Activated CD4-positive, alpha-beta T cell treated with anti-CD3 and anti-CD28 coated beads for 1 hour (primary cell): ENCODE data around the gene PAX6.

Experiments used
- DNase-seq: peaks from one replicate; pipeline ENCODE4 v3.0.0-alpha.2; 2020

Gene PAX6

DNA sequence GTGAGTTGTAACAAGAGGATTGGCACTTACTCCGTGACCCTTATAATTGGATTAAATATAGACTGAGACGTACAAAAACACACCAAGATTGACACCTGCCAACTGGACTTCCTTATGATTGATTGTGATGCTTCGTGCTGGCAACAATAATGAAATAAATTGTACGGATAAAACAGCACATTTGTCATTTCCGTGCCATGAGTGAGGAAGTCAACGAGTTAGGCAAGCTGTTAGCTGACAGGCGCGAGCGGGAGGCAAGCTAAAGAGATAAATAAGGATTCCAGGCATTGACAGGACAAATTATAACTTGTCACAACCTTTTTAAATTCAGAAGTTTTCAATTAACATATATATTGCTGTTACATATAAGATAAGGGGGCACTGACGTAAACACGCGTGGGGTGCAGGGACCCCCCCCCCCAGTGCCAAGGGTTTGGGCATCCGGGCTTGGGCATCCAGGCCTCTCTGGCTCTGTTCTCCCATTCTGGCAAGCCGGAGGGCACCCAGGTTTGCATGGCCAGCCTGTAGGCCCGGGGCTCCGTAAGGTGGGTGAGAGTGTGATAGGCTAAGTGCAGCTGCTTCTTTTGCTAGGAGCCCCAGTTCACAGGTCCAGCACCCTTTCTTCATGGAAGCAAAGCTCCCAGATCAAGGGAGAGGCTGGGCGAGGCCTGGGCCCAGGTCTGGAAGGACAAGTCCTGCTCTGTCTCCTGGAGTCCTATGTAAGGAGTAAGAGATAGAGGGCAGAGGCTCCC, 11.2 kb upstream of the PAX6 start:
- no peak for DNase-seq

- no peak for DNase-seq
Observed at GRCh38 chr11:31821766-31822165, 10.6 kb upstream of the PAX6 start.

GRCh38 chr11:31821235-31821764, 10.2 kb upstream of the PAX6 start:
- DNase-seq, result no peak

DNA sequence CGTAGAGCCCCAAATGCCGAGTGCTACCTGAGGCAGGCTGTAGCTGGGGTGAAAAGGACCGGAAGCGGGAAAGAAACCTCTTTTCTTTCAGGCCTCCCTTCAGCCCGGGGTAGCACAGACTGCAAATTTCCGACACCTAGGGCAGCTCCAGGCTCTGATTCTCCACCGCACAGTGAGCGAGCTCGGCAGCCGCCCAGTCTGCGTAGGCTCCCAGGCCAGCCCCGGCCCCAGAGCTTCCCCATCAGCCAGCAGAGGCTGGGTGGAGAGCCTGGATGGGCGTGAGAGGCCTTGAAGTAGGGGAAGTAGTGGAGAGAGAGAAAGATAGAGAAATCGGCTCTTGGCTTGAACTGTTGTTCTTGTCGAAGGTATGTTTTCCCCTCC, 9.3 kb upstream of the PAX6 start:
- DNase-seq, result no peak

DNA sequence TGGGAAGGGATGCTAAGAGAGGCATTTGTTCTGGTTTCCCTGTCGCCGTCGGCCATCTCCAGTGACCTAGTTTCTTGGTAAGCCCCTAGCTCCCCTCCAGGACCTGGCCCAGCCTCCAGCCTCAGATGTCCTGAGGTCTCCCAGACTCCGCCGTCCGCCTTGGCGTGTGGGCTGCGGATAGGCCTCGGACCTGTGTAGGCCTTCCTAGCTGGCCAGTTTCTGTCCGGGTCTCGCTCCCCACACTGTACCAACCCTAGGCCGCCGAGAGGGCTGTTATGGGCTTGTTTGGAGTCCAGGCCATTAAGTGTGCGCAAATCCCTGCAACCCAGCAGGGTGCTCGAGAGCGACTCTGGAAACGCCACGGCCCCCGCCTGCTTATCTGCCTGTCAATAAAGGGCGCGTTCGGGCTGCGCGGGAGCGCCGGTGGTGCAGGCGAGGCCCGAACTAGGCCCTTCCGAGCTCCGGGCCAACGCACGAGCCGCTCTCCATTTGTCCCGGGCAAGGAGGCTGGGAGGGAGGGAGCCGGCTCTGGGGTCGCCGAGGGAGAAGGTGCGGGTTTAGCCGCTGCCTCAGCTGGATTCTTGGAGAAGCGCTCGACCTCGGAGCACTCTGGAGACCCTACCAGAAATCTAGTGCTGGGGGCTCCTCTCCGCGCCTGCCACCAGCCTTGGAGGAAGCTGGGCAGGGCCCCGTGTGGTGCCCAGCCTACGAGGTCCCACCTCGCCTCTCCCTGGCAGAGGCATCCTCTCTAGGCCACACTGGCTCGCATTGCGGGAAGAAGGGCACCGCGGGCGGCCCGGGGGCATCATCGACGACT, 8.7 kb upstream of the PAX6 start:
- no peak for DNase-seq

- no peak for DNase-seq
Observed at GRCh38 chr11:31818874-31819331, 7.8 kb upstream of the PAX6 start.

DNA sequence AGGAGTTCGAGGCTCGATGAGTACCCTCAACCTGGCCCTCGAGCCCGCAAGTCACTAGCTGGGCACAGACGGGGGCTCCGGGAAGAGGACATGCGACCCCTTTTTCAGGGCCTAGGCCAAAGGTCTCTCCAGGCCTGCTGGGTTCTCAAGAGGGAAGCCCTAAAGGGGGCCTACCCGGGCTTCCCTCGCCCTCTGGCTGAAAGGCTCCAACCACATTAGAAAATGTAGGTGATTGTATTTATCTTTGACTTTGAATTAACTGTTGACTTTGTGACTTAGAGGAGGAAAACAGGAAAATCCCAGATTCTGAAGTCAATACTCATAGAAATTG, 7.3 kb upstream of the PAX6 start:
- DNase-seq, result no peak

- DNase-seq, result no peak
Observed at GRCh38 chr11:31817621-31818424, 6.7 kb upstream of the PAX6 start.

GRCh38 chr11:31817054-31817620, 6.0 kb upstream of the PAX6 start:
- no peak for DNase-seq

GRCh38 chr11:31816468-31817053, 5.4 kb upstream of the PAX6 start:
- no peak for DNase-seq

DNA sequence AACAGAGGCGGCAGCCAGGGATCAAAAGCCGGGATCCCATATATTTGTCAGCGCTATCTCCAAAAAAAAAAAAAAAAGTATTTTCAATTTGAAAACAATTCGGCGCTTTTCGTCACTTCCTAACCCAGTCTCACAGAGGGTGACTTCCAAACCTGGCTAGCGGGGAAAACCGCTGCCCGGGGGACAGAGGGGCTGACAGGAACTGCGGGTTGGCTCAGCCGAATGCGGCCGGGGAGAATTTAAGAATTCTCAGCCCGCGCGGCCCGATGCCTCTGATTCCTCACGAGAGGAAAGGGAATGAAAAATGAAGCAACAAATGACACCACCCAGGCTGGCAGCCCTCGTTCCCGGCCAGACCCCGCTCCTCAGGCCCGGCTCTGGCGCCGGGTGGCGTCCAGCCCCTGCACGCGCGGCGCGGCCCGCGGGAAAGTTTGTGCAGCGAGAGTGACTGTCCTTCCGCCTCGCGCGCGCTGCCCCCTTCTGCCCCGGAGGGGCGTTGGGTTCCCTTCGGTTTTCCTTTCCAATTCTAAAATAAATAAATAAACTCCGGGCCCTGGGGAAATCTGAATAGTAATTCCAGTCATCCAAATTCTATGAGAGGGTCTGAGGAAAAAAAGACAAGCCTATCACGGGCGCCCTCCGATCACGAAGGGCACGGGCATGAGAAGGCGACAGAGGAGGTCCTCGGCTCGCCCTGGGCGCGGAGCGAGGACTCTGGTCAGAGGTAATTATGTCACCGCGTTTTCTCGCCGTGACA, 4.8 kb upstream of the PAX6 start:
- DNase-seq, result no peak

GRCh38 chr11:31814176-31814868, 3.2 kb upstream of the PAX6 start:
- DNase-seq, result no peak

GRCh38 chr11:31813391-31814175, 2.5 kb upstream of the PAX6 start:
- DNase-seq, result no peak

GRCh38 chr11:31812383-31813381, 1.6 kb upstream of the PAX6 start:
- no peak for DNase-seq

GRCh38 chr11:31809857-31810778, 1.0 kb downstream of the PAX6 start:
- no peak for DNase-seq

- DNase-seq, result no peak
Observed at GRCh38 chr11:31809541-31809856, 1.6 kb downstream of the PAX6 start.

GRCh38 chr11:31808721-31809540, 2.2 kb downstream of the PAX6 start:
- DNase-seq, result no peak
